Heart left ventricle (tissue), 16 donors: ENCODE results near the gene CENPP. TPM values are rescaled to one million over a fixed set of nuclear protein-coding genes. Genes with fewer than 3 reads are reported as not detected.
"Not testable (repeated sequence)": the region's sequence is repeated elsewhere in the genome, so short reads cannot be mapped to it uniquely, and the experiment has no call there.

Source experiments
- ATAC-seq, 4 donors: fragments of 200-7000 bp; cut with Tn5 transposase; one replicate each; pipeline ENCODE4 v1.9.1; 2020 to 2022; ENCODE audit warnings: moderate library complexity in 4 of 4, mild to moderate bottlenecking in 3 of 4, moderate number of reproducible peaks in 1 of 4
- DNase-seq, 5 donors: peaks; one replicate each; pipeline ENCODE4 v3.0.0-alpha.2; 2020
- H3K27ac ChIP-seq, 12 donors: fragments of 200-600 bp; sonication (generic) in 4 of 12; one replicate each; pipeline versions ENCODE4 v1.5.0 to v1.8.0; 2016 to 2022; ENCODE audit warnings: mild to moderate bottlenecking in 2 of 12
- H3K27me3 ChIP-seq, 9 donors: fragments of 200-600 bp; sonication (generic) in 2 of 9; one replicate each; pipeline versions ENCODE4 v1.5.1 to v1.8.0; 2016 to 2022; ENCODE audit warnings: mild to moderate bottlenecking in 3 of 9
- H3K36me3 ChIP-seq, 9 donors: fragments of 200-600 bp; sonication (generic) in 2 of 9; one replicate each; pipeline versions ENCODE4 v1.5.0 to v1.8.0; 2018 to 2022; ENCODE audit warnings: mild to moderate bottlenecking in 2 of 9
- H3K4me1 ChIP-seq, 12 donors: fragments of 200-600 bp; sonication (generic) in 4 of 12; one replicate each; pipeline versions ENCODE4 v1.5.0 to v1.8.0; 2016 to 2022; ENCODE audit warnings: mild to moderate bottlenecking in 3 of 12
- H3K4me3 ChIP-seq, 12 donors: fragments of 200-600 bp; sonication (generic) in 4 of 12; one replicate each; pipeline versions ENCODE4 v1.5.0 to v1.8.0; 2017 to 2022; ENCODE audit warnings: mild to moderate bottlenecking in 9 of 12, moderate library complexity in 4 of 12
- H3K9me3 ChIP-seq, 12 donors: fragments of 200-600 bp; sonication (generic) in 4 of 12; one replicate each; pipeline versions ENCODE4 v1.5.0 to v1.8.0; 2016 to 2022; ENCODE audit warnings: mild to moderate bottlenecking in 1 of 12
- CTCF ChIP-seq, 12 donors: fragments of 200-600 bp; sonication (generic) in 4 of 12; IDR thresholded peaks; one replicate each; pipeline versions ENCODE4 v1.5.0 to v1.8.0; 2018 to 2022; ENCODE audit warnings: antibody characterized with exemption in 12 of 12, mild to moderate bottlenecking in 5 of 12
- POLR2A ChIP-seq, 2 donors: fragments of 450-650 bp; IDR thresholded peaks; one replicate each; pipeline ENCODE4 v1.6.1; 2017; ENCODE audit warnings: antibody characterized with exemption in 2 of 2, mild to moderate bottlenecking in 2 of 2, moderate library complexity in 2 of 2
- WGBS, 4 donors: extraction: QIAGEN DNeasy Blood & Tissue Kit in 2 of 4; methylation state at CpG; one replicate each; pipeline versions ENCODE4 v1.1.5 to v1.1.7; 2013 to 2018; 5-methylcytosine and 5-hydroxymethylcytosine counted together
- intact Hi-C, 10 donors: fragments of 100-400 bp; cut with DNase I; formaldehyde crosslinking; loops; one replicate each; pipeline versions ENCODE4 v1.11.1 to v1.14.2; 2022
- polyA plus RNA-seq, 2 donors: library from polyadenylated mRNA; stranded (reverse); fragments of 200-250 nt; gene quantifications; one replicate each; pipeline ENCODE4 v1.2.3, GENCODE V29; 2013
- total RNA-seq, 9 donors: library from RNA; depleted of rRNA in 2 of 9; stranded (reverse); fragments of >200 nt in 2 of 9; fragmentation: NEBNext Ultra II Directional in 3 of 9; extraction: Animal tissue kit (Norgen Biotek cat#: 25700) in 3 of 9; gene quantifications; one replicate each; pipeline versions ENCODE4 v1.1.0 to v1.2.4, GENCODE V29; 2016 to 2023
- donor health status: ischemic (EF 13 %, LVEDD 7.1; RV severe dilation, severe dysfunction).
- donor health status: healthy with polysubstance abuse.
- donor health status: DM: no; HTN: yes; CAD: no.
- donor health status: DM: no; HTN: no; CAD: no.
- donor health status: ischemic (EF 25% LVEDD 6.9; RV normal size, moderate dysfunction).
- donor health status: ischemic (EF 25% LVEDD 5.7; RV mildly dilated, moderate dysfunction).
- donor health status: healthy.
- donor health status: DM: yes; HTN: yes; CAD: no.
- donor health status: ischemic (EF 35%, LVEDD 5.7; RV mildly dilated, moderate dysfunction).
- donor health status: nonischemic (EF 11% LVEDD 7.7; RV severe dilation, severe dysfunction).
- donor health status: DM: yes; HTN: yes; CAD: no.
- donor health status: PGD.
- donor health status: ischemic (EF 29% LVEDD 5.4; RV normal size, mild dysfunction).
- donor health status: nonischemic (EF 23%, LVEDD 6.1; RV moderate dilation, normal function).

Gene CENPP
- total and polyA plus RNA-seq, 11 donors = 1.1 to 5.8 (median 2.4) TPM

- no peak for TF ChIP-seq POLR2A (IDR thresholded peaks at IDR 0.05)
- TF ChIP-seq CTCF (IDR thresholded peaks at IDR 0.05) = no peak
- intact Hi-C loops = no loop called here
- H3K27ac ChIP-seq = peak overlapping the region in 6 of 12 donors; percentile 28 to 75 (median 66)
Observed at GRCh38 chr9:92563116-92564100, 237.7 kb downstream of the CENPP start.

GRCh38 chr9:92564504-92564903, 238.8 kb downstream of the CENPP start:
- peaks cover 0 to 22% (median 1%) of the 10 kb centered on the region in 12 donors for H3K9me3 ChIP-seq
- peaks cover 0 to 33% (median 5%) of the 10 kb centered on the region in 12 donors for H3K4me1 ChIP-seq
- no peak for TF ChIP-seq CTCF (IDR thresholded peaks at IDR 0.05)
- no peak for TF ChIP-seq POLR2A (IDR thresholded peaks at IDR 0.05)
- DNase-seq (no peak), ATAC-seq (peak in 3 of 4 donors; percentile 37 to 61 (median 54))
- peak overlapping the region in 1 of 12 donors; percentile 3 for H3K4me3 ChIP-seq
- no peaks in the 10 kb centered on the region for H3K27me3 ChIP-seq
- intact Hi-C loops = no loop called here
- no peaks in the 10 kb centered on the region for H3K36me3 ChIP-seq
- peak overlapping the region in 5 of 12 donors; percentile 31 to 74 (median 65) for H3K27ac ChIP-seq

More at GRCh38 chr9:92563116-92564100, 237.7 kb downstream of the CENPP start:
- Histone ChIP-seq H3K36me3 (no peaks in the 10 kb centered on the region), H3K27me3 (no peaks in the 10 kb centered on the region), H3K4me3 (no peak overlapping the region), H3K4me1 (peaks cover 0 to 38% (median 5%) of the 10 kb centered on the region in 12 donors), H3K9me3 (peaks cover 0 to 22% (median 1%) of the 10 kb centered on the region in 12 donors)
- WGBS, 4 donors = 74 to 83% (median 78%) methylated on average over 3 of the region's 3 CpGs
- ATAC-seq (peak in 2 of 4 donors; percentile 24 to 58), DNase-seq (no peak)

- DNase-seq = no peak
- TF ChIP-seq POLR2A (IDR thresholded peaks at IDR 0.05) (no peak), CTCF (IDR thresholded peaks at IDR 0.05) (no peak)
- Histone ChIP-seq H3K27ac (peak overlapping the region in 2 of 12 donors; percentile 31 to 74), H3K4me3 (no peak overlapping the region), H3K27me3 (no peaks in the 10 kb centered on the region), H3K9me3 (peaks cover 0 to 22% (median 1%) of the 10 kb centered on the region in 12 donors), H3K36me3 (no peaks in the 10 kb centered on the region), H3K4me1 (peaks cover 0 to 33% (median 5%) of the 10 kb centered on the region in 12 donors)
- 76 to 91% (median 81%) methylated on average over 2 of the region's 2 CpGs for WGBS, 4 donors
- intact Hi-C loops = no loop called here
- ATAC-seq = peak in 2 of 4 donors; percentile 62 to 64
Observed at GRCh38 chr9:92564982-92565381, 239.2 kb downstream of the CENPP start.

GRCh38 chr9:92571871-92572270, 246.1 kb downstream of the CENPP start:
- H3K4me1 ChIP-seq, H3K27ac ChIP-seq, H3K36me3 ChIP-seq, H3K4me3 ChIP-seq, DNase-seq, intact Hi-C loops, ATAC-seq, H3K27me3 ChIP-seq: not testable (repeated sequence)
- WGBS, 4 donors = 88 to 90% (median 90%) methylated on average over 2 of the region's 2 CpGs
- H3K9me3 ChIP-seq = peaks cover 0 to 19% (median 0%) of the 10 kb centered on the region in 12 donors

GRCh38 chr9:92573612-92574011, 247.9 kb downstream of the CENPP start:
- H3K4me1 ChIP-seq, H3K36me3 ChIP-seq, H3K4me3 ChIP-seq, intact Hi-C loops, H3K9me3 ChIP-seq, H3K27me3 ChIP-seq, DNase-seq, ATAC-seq, H3K27ac ChIP-seq: not testable (repeated sequence)
- 96 to 100% (median 97%) methylated on average over 3 to 14 of the region's 14 CpGs for WGBS, 4 donors
